T-helper 1 cell treated with Interleukin-12 subunit alpha and Interleukin-12 subunit beta and Interleukin-4 antibody, amounts not matched to agents 30 μg/mL and 1 μg/mL, for 36 hours (primary cell): ENCODE results near the gene KREMEN2.
A peak's percentile ranks its signal among the peaks of the same experiment; 100 is the strongest.

Source experiments
- H3K27ac Mint-ChIP-seq: one replicate; pipeline ENCODE4 v1.8.0; 2021; ENCODE audit warnings: mild to moderate bottlenecking, mixed read lengths
- H3K27me3 Mint-ChIP-seq: one replicate; pipeline ENCODE4 v1.8.0; 2021; ENCODE audit warnings: low read depth, mixed read lengths
- H3K36me3 Mint-ChIP-seq: one replicate; pipeline ENCODE4 v1.8.0; 2021; ENCODE audit warnings: low read depth, mixed read lengths
- H3K4me1 Mint-ChIP-seq: one replicate; pipeline ENCODE4 v1.8.0; 2021; ENCODE audit warnings: low read depth, mixed read lengths
- H3K4me3 Mint-ChIP-seq: one replicate; pipeline ENCODE4 v1.8.0; 2021; ENCODE audit warnings: mild to moderate bottlenecking, moderate library complexity, mixed read lengths
- H3K9me3 Mint-ChIP-seq: one replicate; pipeline ENCODE4 v1.8.0; 2021; ENCODE audit warnings: mixed read lengths

KREMEN2 gene

DNA sequence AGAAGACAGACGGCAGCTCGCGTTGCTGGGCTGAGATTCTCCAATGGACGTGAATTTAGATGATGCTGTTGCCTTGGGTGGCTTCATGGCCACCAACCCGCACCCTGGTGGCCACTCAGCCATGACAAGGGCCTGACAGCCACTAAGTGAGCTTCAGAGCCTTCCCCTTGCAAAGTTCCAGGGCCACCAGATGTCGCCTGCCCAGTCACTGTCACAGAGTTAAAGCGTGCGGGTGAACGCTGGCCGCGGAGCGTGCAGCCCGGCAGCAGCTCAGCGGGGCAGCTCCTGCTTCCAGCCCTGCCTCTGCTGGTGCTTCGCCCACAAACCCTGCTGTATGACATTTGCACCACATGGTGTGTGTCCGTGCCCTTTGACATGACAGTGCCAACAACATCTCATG is 13.3 kb upstream of the KREMEN2 start:
- Mint-ChIP-seq H3K36me3 (peaks cover 7% of the 10 kb centered on the region), H3K4me1 (peaks cover 2% of the 10 kb centered on the region)

GRCh38 chr16:2952679-2953078 is 11.4 kb upstream of the KREMEN2 start:
- H3K9me3 Mint-ChIP-seq, result no peaks in the 10 kb centered on the region
- H3K36me3 Mint-ChIP-seq, result peaks cover 4% of the 10 kb centered on the region
- H3K27ac Mint-ChIP-seq, result no peak overlapping the region

More for the DNA sequence above, 13.3 kb upstream of the KREMEN2 start:
- no peaks in the 10 kb centered on the region for H3K27me3 Mint-ChIP-seq
- H3K4me3 Mint-ChIP-seq, result no peak overlapping the region
- H3K27ac Mint-ChIP-seq, result no peak overlapping the region
- no peaks in the 10 kb centered on the region for H3K9me3 Mint-ChIP-seq

GRCh38 chr16:2953706-2954627 is 10.1 kb upstream of the KREMEN2 start:
- Mint-ChIP-seq H3K4me1 (no peaks in the 10 kb centered on the region), H3K9me3 (no peaks in the 10 kb centered on the region), H3K27ac (no peak overlapping the region), H3K27me3 (no peaks in the 10 kb centered on the region), H3K4me3 (no peak overlapping the region), H3K36me3 (peaks cover 2% of the 10 kb centered on the region)

More at GRCh38 chr16:2952679-2953078, 11.4 kb upstream of the KREMEN2 start:
- Mint-ChIP-seq H3K4me1 (peaks cover 2% of the 10 kb centered on the region), H3K27me3 (no peaks in the 10 kb centered on the region), H3K4me3 (no peak overlapping the region)

DNA sequence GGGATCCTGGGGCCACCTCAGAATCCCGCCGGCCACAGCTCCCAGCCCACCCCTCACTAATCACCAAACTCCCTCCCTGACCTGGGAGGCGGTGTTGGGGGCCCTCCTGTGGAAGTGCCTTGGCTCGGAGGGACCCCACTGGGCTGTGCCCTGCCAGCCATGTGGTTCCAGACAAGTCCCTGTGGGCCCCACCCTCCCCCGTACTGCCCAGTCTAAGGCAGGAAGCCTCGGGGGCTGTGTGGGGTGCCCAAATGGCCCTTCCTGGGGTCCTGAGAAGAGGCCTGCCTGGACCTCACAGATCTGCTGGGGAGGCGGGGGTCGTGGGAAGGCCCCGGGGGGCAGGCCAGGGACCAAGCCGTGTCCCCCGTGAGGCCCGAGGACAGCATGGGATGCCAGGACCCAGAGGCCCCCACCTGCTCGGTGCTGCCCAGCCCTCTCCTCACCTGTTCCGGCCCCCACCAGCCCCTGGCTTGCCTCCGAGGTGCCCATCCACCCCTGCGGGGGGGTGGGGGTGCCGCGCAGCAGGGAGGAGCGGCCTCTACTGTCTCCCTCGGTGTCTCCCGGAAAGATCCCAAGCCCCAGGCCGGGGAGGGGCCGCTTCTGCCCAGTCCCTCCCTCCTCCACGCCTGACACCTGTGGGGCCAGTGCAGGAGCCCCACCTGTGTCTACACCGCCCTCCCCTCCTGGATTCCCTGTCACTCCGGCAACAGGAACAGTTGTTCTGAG is 9.3 kb upstream of the KREMEN2 start:
- Mint-ChIP-seq H3K4me3 (no peak overlapping the region), H3K9me3 (no peaks in the 10 kb centered on the region), H3K27ac (no peak overlapping the region), H3K4me1 (no peaks in the 10 kb centered on the region), H3K27me3 (peaks cover under 1% of the 10 kb centered on the region), H3K36me3 (no peaks in the 10 kb centered on the region)

DNA sequence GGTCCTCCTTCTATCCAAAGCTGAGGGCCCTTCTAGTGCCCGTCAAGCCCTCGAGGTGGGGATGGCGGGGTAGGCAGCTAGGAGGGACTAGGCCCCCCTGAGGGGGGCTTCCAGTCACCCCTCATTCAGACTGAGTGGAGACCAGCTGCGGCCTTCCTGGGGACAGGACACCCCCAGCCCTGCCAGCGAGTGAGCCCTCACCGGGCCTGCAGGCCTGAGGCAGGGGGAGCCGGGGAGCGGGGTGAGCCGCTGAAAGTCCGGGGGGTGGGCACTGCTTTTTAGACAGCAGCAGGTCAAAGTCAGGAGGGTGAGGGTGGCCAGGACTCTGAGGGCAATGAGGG is 8.7 kb upstream of the KREMEN2 start:
- Mint-ChIP-seq H3K4me1 (no peaks in the 10 kb centered on the region), H3K36me3 (no peaks in the 10 kb centered on the region), H3K27me3 (peaks cover 7% of the 10 kb centered on the region), H3K9me3 (no peaks in the 10 kb centered on the region), H3K4me3 (no peak overlapping the region), H3K27ac (no peak overlapping the region)

DNA sequence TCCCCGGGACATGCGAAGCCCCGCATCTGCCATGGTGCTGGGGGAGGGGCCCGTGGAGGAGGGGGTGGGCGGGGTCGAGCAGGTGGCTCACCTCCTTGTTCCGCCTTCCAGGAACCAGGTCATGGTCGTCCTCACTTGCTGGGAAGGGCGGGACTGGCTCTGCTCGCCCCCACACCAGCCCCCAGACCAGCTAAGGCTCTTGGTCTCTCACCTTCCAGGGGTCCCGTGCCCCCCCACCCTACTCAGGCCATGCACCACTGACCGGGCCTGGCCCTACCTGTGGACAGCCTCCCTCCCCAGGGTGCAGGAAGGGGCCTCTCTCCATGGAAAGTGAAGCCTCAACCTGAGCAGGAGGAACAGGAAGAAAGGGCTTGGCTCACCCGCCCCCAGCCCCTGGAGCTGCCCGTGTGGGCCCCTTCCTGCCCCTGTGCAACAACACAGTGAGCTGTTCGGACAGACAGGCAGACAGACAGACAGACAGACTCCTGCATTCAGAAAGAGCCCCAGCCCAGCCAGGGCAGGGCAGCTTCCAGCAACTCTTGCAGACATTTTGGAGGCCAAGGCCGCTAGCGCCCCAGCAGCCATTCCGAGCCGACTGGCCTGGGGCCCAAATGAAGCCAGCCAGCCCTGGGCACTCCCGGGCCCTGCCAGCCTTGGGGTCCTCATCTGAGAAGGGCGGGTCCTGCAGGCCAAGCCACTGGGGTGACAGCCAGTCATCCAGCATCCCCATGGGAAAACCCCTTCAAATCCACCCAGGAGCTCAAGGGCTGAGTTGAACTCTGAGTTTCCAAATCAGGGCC is 8.1 kb upstream of the KREMEN2 start:
- H3K4me3 Mint-ChIP-seq, result no peak overlapping the region

GRCh38 chr16:2956579-2956956 is 7.5 kb upstream of the KREMEN2 start:
- Mint-ChIP-seq H3K4me1 (no peaks in the 10 kb centered on the region), H3K36me3 (no peaks in the 10 kb centered on the region), H3K9me3 (no peaks in the 10 kb centered on the region), H3K4me3 (no peak overlapping the region), H3K27me3 (peaks cover 8% of the 10 kb centered on the region), H3K27ac (no peak overlapping the region)

More for the DNA sequence above, 8.1 kb upstream of the KREMEN2 start:
- H3K27me3 Mint-ChIP-seq, result peaks cover 7% of the 10 kb centered on the region
- H3K36me3 Mint-ChIP-seq, result no peaks in the 10 kb centered on the region
- no peak overlapping the region for H3K27ac Mint-ChIP-seq
- no peaks in the 10 kb centered on the region for H3K9me3 Mint-ChIP-seq
- no peaks in the 10 kb centered on the region for H3K4me1 Mint-ChIP-seq

DNA sequence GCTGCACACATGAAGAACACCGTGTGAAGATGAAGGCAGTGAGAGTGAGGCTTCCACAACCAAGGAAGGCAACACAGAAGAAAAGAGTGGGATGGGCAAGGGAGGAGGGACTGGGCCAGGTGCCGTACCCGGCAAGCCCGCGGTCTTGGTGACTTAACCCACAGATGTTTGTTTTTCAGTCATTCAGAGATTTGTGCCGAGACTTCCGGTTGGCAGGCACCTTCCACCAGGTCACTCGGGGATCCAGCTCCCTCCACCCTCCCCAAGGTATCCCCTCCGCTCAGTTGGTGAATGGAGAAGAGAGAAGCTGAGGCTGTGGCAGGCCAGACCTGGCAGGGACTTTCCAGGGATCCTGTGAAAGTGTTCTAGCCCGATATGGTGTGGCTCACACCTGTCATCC is 4.9 kb upstream of the KREMEN2 start:
- H3K27ac Mint-ChIP-seq, result no peak overlapping the region
- peaks cover 29% of the 10 kb centered on the region for H3K27me3 Mint-ChIP-seq
- no peaks in the 10 kb centered on the region for H3K36me3 Mint-ChIP-seq
- no peak overlapping the region for H3K4me3 Mint-ChIP-seq
- peaks cover 2% of the 10 kb centered on the region for H3K4me1 Mint-ChIP-seq
- no peaks in the 10 kb centered on the region for H3K9me3 Mint-ChIP-seq

DNA sequence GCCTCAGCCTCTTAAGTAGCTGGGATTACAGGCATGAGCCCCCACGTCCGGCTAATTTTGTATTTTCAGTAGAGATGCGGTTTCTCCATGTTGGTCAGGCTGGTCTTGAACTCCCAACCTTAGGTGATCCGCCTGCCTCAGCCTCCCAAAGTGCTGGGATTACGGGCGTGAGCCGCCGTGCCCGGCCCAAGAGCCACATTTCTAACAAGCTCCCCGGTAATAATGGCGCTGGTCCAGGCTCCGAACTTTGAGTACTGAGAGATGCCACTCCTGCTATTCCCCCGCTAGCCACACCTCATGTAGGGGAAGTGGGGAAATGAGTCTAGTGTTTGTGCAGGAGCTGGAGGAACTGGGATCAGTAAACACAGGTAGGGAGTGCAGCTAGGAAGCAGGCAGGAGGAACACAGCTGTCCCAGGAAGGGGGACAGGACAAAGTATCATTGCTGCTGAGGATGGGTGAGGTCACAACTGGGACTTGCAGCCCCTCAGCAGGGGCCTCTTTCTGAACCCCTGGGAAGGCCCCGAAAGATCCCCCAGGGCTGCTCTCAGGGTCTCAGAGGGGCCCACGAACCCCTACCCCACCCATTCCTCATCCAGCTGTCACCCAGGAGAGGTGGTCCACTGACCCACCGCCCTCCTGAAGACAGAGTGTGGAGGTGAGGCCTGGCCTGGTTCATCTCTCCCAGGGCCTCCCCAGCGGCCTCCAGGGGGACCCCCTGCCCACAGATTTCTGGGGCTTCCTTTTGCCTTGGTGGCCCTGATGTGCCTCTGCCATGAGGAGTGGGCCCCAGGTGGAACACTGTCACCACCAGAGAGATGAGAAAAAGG is 3.7 kb upstream of the KREMEN2 start:
- peaks cover 37% of the 10 kb centered on the region for H3K27me3 Mint-ChIP-seq
- H3K36me3 Mint-ChIP-seq, result no peaks in the 10 kb centered on the region
- no peak overlapping the region for H3K4me3 Mint-ChIP-seq

DNA sequence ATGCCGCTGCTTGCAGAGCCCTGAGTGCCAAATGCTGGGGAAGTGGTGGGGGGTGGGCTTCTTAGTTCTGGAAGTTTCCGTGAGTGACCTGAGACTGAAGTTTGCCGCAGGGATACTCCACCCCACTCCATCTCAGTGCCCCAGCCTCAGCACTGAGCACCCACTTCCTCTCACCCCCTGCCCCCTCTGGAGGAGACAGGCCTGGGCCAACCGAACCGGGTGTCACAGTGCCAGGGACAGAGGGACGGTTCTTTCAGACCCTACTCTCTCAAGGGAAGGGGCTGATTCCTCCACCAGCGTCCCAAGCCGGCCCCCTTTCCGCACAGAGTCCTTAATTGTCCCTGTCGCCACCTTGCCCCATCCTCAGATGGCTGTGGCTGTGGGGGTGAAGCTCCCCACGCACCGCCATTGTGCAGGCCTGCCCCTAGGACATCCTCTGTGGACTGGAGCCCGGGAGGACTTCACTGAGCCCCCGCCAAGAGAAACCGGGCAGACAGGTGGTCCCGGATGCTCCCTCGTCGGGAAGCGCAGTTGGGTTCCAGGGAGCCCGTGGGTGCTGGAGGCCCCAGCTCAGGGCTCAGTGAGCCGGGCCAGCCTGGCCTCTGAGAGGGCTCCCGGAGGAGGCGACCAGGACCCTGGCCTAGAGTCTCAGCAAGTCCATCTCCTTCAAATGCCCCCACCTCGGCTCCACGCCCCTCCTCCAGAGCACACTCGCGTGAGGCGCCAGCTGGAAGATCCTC is 1.6 kb upstream of the KREMEN2 start:
- no peak overlapping the region for H3K27ac Mint-ChIP-seq
- no peak overlapping the region for H3K4me3 Mint-ChIP-seq
- no peaks in the 10 kb centered on the region for H3K36me3 Mint-ChIP-seq
- H3K27me3 Mint-ChIP-seq, result peaks cover 45% of the 10 kb centered on the region
- peaks cover 4% of the 10 kb centered on the region for H3K4me1 Mint-ChIP-seq
- no peaks in the 10 kb centered on the region for H3K9me3 Mint-ChIP-seq

More for the DNA sequence above, 3.7 kb upstream of the KREMEN2 start:
- Mint-ChIP-seq H3K9me3 (no peaks in the 10 kb centered on the region), H3K4me1 (peaks cover 4% of the 10 kb centered on the region), H3K27ac (no peak overlapping the region)

DNA sequence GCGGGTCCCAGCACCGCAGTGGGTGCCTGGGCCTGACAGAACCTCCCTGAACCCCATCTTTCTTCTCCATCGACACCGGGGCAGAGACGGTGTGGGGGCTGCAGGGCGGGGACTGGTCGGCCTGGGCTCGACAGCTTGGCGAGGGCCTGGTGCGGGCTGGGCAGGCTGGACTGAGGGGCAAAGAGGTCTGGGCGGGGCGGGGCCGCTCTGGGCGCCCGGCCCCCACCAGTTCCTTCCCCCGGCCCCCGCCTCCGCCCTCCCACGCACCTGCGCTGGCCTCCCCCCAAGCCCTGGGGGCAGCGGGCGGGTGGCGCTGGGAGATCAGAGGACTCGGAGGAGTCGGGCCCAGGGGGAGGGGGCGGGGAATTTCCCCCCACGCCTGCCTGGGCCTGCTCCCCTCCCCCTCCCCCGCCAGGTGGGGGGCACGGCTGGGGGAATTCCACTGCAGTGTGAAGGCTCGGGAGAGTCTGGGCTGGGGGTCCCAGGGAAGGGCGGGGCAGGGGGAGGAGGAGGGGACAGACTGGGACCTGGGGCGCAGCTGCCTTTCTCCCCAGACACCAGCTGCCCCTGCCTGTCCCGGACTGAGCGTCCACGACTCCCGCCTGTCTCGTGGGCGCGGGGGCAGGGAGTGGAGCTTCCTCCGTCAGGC is 877 bp upstream of the KREMEN2 start:
- Mint-ChIP-seq H3K4me1 (peaks cover 6% of the 10 kb centered on the region), H3K27me3 (peaks cover 52% of the 10 kb centered on the region), H3K27ac (no peak overlapping the region), H3K9me3 (no peaks in the 10 kb centered on the region), H3K36me3 (no peaks in the 10 kb centered on the region), H3K4me3 (peak overlapping the region; percentile 21)

- H3K4me3 Mint-ChIP-seq, result peak overlapping the region; percentile 61
- H3K27ac Mint-ChIP-seq, result no peak overlapping the region
- no peaks in the 10 kb centered on the region for H3K36me3 Mint-ChIP-seq
- H3K27me3 Mint-ChIP-seq, result peaks cover 57% of the 10 kb centered on the region
- no peaks in the 10 kb centered on the region for H3K9me3 Mint-ChIP-seq
- peaks cover 13% of the 10 kb centered on the region for H3K4me1 Mint-ChIP-seq
Measured at GRCh38 chr16:2964475-2965336, 631 bp downstream of the KREMEN2 start.
